ENCODE data around the gene FCF1.

DNA sequence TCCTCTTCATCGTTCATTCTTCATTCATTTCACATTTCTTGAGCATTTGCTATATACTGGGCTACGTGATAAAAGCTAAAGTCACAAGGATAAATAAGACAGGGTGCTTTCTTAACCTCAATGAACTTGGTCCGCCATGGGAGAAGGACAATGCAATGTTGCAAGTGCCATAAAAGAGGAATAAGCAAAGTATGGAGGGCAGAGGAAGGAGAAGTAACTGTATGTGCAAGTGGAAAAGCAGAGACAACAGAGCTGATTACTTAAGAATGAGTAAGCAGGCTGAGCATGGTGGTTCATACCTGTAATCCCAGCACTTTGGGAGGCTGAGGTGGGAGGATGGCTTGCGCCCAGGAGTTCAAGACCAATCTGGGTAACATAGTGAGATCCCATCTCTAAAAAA is 14.5 kb upstream of the FCF1 start:
- no peak for TF ChIP-seq POLR2A (IDR thresholded peaks at IDR 0.05)
- TF ChIP-seq CTCF (IDR thresholded peaks at IDR 0.05): no peak
